Neuron (in vitro differentiated cells): Measurements from ENCODE around the gene PRUNE2.

Experiments used
- H2AFZ ChIP-seq: one replicate; pipeline ENCODE4 v1.6.1; 2013; ENCODE audit warnings: low read depth, mild to moderate bottlenecking, inconsistent platforms, low read length, moderate library complexity
- H3K27me3 ChIP-seq: one replicate; pipeline ENCODE4 v1.6.1; 2013; ENCODE audit warnings: low read length; ENCODE audit not compliant: insufficient read depth
- H3K36me3 ChIP-seq: one replicate; pipeline ENCODE4 v1.6.1; 2013; ENCODE audit warnings: low read length; ENCODE audit not compliant: insufficient read depth
- H3K4me1 ChIP-seq: one replicate; pipeline ENCODE4 v1.6.1; 2013; ENCODE audit warnings: low read length; ENCODE audit not compliant: insufficient read depth
- H3K4me3 ChIP-seq: 2 replicates; pipeline ENCODE4 v1.5.1; 2013; ENCODE audit warnings: mild to moderate bottlenecking, low read length, moderate library complexity
- H3K9me3 ChIP-seq: one replicate; pipeline ENCODE4 v1.6.1; 2013; ENCODE audit warnings: low read length

Gene PRUNE2

GRCh38 chr9:76835571-76836283 is 70.2 kb downstream of the PRUNE2 start:
- H3K27me3 ChIP-seq = no peaks in the 10 kb centered on the region
- H3K4me1 ChIP-seq = no peaks in the 10 kb centered on the region
- H2AFZ ChIP-seq = peak overlapping the region; percentile 43
- no peak overlapping the region for H3K4me3 ChIP-seq
- no peaks in the 10 kb centered on the region for H3K36me3 ChIP-seq
- no peaks in the 10 kb centered on the region for H3K9me3 ChIP-seq

- Histone ChIP-seq H2AFZ (no peak overlapping the region), H3K4me3 (no peak overlapping the region), H3K36me3 (no peaks in the 10 kb centered on the region), H3K27me3 (no peaks in the 10 kb centered on the region), H3K9me3 (no peaks in the 10 kb centered on the region), H3K4me1 (no peaks in the 10 kb centered on the region)
These were observed 77.5 kb downstream of the PRUNE2 start for GRCh38 chr9:76828447-76828846.

- H3K27me3 ChIP-seq = no peaks in the 10 kb centered on the region
- no peaks in the 10 kb centered on the region for H3K36me3 ChIP-seq
- H2AFZ ChIP-seq = no peak overlapping the region
- no peak overlapping the region for H3K4me3 ChIP-seq
- H3K9me3 ChIP-seq = no peaks in the 10 kb centered on the region
- H3K4me1 ChIP-seq = no peaks in the 10 kb centered on the region
These were observed 78.4 kb downstream of the PRUNE2 start for GRCh38 chr9:76827296-76828080.

- H2AFZ ChIP-seq = no peak overlapping the region
- no peaks in the 10 kb centered on the region for H3K36me3 ChIP-seq
- no peaks in the 10 kb centered on the region for H3K9me3 ChIP-seq
- H3K27me3 ChIP-seq = no peaks in the 10 kb centered on the region
- no peak overlapping the region for H3K4me3 ChIP-seq
- peaks cover 3% of the 10 kb centered on the region for H3K4me1 ChIP-seq
These were observed 85.5 kb downstream of the PRUNE2 start for GRCh38 chr9:76820431-76820830.

- no peaks in the 10 kb centered on the region for H3K9me3 ChIP-seq
- no peak overlapping the region for H3K4me3 ChIP-seq
- no peaks in the 10 kb centered on the region for H3K27me3 ChIP-seq
- H3K36me3 ChIP-seq = no peaks in the 10 kb centered on the region
- peak overlapping the region; percentile 13 for H2AFZ ChIP-seq
- H3K4me1 ChIP-seq = peaks cover 3% of the 10 kb centered on the region
These were observed 87.6 kb downstream of the PRUNE2 start for GRCh38 chr9:76818271-76818670.

- no peak overlapping the region for H3K4me3 ChIP-seq
- H3K36me3 ChIP-seq = no peaks in the 10 kb centered on the region
- no peaks in the 10 kb centered on the region for H3K27me3 ChIP-seq
- peaks cover 3% of the 10 kb centered on the region for H3K4me1 ChIP-seq
- no peaks in the 10 kb centered on the region for H3K9me3 ChIP-seq
- no peak overlapping the region for H2AFZ ChIP-seq
These were observed 88.4 kb downstream of the PRUNE2 start for GRCh38 chr9:76817489-76817888.

GRCh38 chr9:76812591-76812990 is 93.3 kb downstream of the PRUNE2 start:
- no peaks in the 10 kb centered on the region for H3K9me3 ChIP-seq
- H3K4me3 ChIP-seq = no peak overlapping the region
- H3K4me1 ChIP-seq = no peaks in the 10 kb centered on the region

GRCh38 chr9:76810377-76810957 is 95.4 kb downstream of the PRUNE2 start:
- Histone ChIP-seq H3K36me3 (no peaks in the 10 kb centered on the region), H3K4me1 (no peaks in the 10 kb centered on the region), H3K9me3 (no peaks in the 10 kb centered on the region), H3K4me3 (no peak overlapping the region), H3K27me3 (no peaks in the 10 kb centered on the region), H2AFZ (no peak overlapping the region)

More at GRCh38 chr9:76812591-76812990, 93.3 kb downstream of the PRUNE2 start:
- Histone ChIP-seq H3K36me3 (no peaks in the 10 kb centered on the region), H2AFZ (no peak overlapping the region), H3K27me3 (no peaks in the 10 kb centered on the region)

- H3K4me3 ChIP-seq = no peak overlapping the region
These were observed 97.3 kb downstream of the PRUNE2 start for GRCh38 chr9:76808636-76809035.

GRCh38 chr9:76803762-76804161 is 102.2 kb downstream of the PRUNE2 start:
- H2AFZ ChIP-seq = no peak overlapping the region
- no peaks in the 10 kb centered on the region for H3K27me3 ChIP-seq
- H3K4me3 ChIP-seq = no peak overlapping the region
- H3K36me3 ChIP-seq = no peaks in the 10 kb centered on the region
- no peaks in the 10 kb centered on the region for H3K9me3 ChIP-seq
- H3K4me1 ChIP-seq = no peaks in the 10 kb centered on the region

More at GRCh38 chr9:76808636-76809035, 97.3 kb downstream of the PRUNE2 start:
- H3K4me1 ChIP-seq = no peaks in the 10 kb centered on the region
- no peaks in the 10 kb centered on the region for H3K9me3 ChIP-seq
- H2AFZ ChIP-seq = no peak overlapping the region
- H3K27me3 ChIP-seq = no peaks in the 10 kb centered on the region
- no peaks in the 10 kb centered on the region for H3K36me3 ChIP-seq

GRCh38 chr9:76803083-76803482 is 102.8 kb downstream of the PRUNE2 start:
- no peaks in the 10 kb centered on the region for H3K27me3 ChIP-seq
- H3K9me3 ChIP-seq = no peaks in the 10 kb centered on the region
- no peak overlapping the region for H2AFZ ChIP-seq
- H3K36me3 ChIP-seq = no peaks in the 10 kb centered on the region
- H3K4me3 ChIP-seq = no peak overlapping the region
- H3K4me1 ChIP-seq = no peaks in the 10 kb centered on the region

GRCh38 chr9:76800901-76801300 is 105.0 kb downstream of the PRUNE2 start:
- H3K27me3 ChIP-seq = no peaks in the 10 kb centered on the region
- H3K36me3 ChIP-seq = no peaks in the 10 kb centered on the region
- H3K4me1 ChIP-seq = no peaks in the 10 kb centered on the region
- H2AFZ ChIP-seq = no peak overlapping the region
- no peaks in the 10 kb centered on the region for H3K9me3 ChIP-seq
- H3K4me3 ChIP-seq = no peak overlapping the region

GRCh38 chr9:76799473-76799872 is 106.4 kb downstream of the PRUNE2 start:
- no peaks in the 10 kb centered on the region for H3K27me3 ChIP-seq
- no peaks in the 10 kb centered on the region for H3K9me3 ChIP-seq
- no peaks in the 10 kb centered on the region for H3K36me3 ChIP-seq
- H3K4me3 ChIP-seq = no peak overlapping the region
- no peak overlapping the region for H2AFZ ChIP-seq
- H3K4me1 ChIP-seq = no peaks in the 10 kb centered on the region
